Activated naive CD4-positive, alpha-beta T cell treated with Interleukin-2 at 50 U/mL for 16 hours (primary cell): ENCODE data around the gene CNTNAP2.

Experiments used
- DNase-seq: peaks from one replicate; pipeline ENCODE4 v3.0.0-alpha.2; 2020

Gene CNTNAP2

GRCh38 chr7:147999962-148000361 lies 1883.4 kb downstream of the CNTNAP2 start:
- no peak for DNase-seq

- no peak for DNase-seq
Measured at GRCh38 chr7:148011753-148012152, 1895.2 kb downstream of the CNTNAP2 start.

- no peak for DNase-seq
Measured at GRCh38 chr7:148014001-148014400, 1897.4 kb downstream of the CNTNAP2 start.

- no peak for DNase-seq
Measured at GRCh38 chr7:148014541-148014940, 1897.9 kb downstream of the CNTNAP2 start.

GRCh38 chr7:148017126-148017525 lies 1900.5 kb downstream of the CNTNAP2 start:
- no peak for DNase-seq

- no peak for DNase-seq
Measured at GRCh38 chr7:148020679-148021078, 1904.1 kb downstream of the CNTNAP2 start.

GRCh38 chr7:148021507-148022045 lies 1905.0 kb downstream of the CNTNAP2 start:
- DNase-seq: no peak

- no peak for DNase-seq
Measured at GRCh38 chr7:148022832-148023231, 1906.2 kb downstream of the CNTNAP2 start.

- DNase-seq: no peak
Measured at GRCh38 chr7:148026713-148027112, 1910.1 kb downstream of the CNTNAP2 start.

- DNase-seq: no peak
Measured at GRCh38 chr7:148028165-148028564, 1911.6 kb downstream of the CNTNAP2 start.

- DNase-seq: no peak
Measured at GRCh38 chr7:148031019-148031418, 1914.4 kb downstream of the CNTNAP2 start.

GRCh38 chr7:148031811-148032210 lies 1915.2 kb downstream of the CNTNAP2 start:
- DNase-seq: no peak

GRCh38 chr7:148035950-148036349 lies 1919.3 kb downstream of the CNTNAP2 start:
- no peak for DNase-seq

GRCh38 chr7:148037044-148037443 lies 1920.4 kb downstream of the CNTNAP2 start:
- no peak for DNase-seq

GRCh38 chr7:148041156-148041555 lies 1924.6 kb downstream of the CNTNAP2 start:
- no peak for DNase-seq

GRCh38 chr7:148042935-148043631 lies 1926.5 kb downstream of the CNTNAP2 start:
- DNase-seq: no peak

- no peak for DNase-seq
Measured at GRCh38 chr7:148044173-148044572, 1927.6 kb downstream of the CNTNAP2 start.

GRCh38 chr7:148045521-148045920 lies 1928.9 kb downstream of the CNTNAP2 start:
- DNase-seq: no peak

- DNase-seq: no peak
Measured at GRCh38 chr7:148049068-148049467, 1932.5 kb downstream of the CNTNAP2 start.

GRCh38 chr7:148050492-148051158 lies 1934.0 kb downstream of the CNTNAP2 start:
- DNase-seq: no peak

- DNase-seq: no peak
Measured at GRCh38 chr7:148056406-148056805, 1939.8 kb downstream of the CNTNAP2 start.

- DNase-seq: no peak
Measured at GRCh38 chr7:148058092-148058491, 1941.5 kb downstream of the CNTNAP2 start.

- DNase-seq: no peak
Measured at GRCh38 chr7:148058753-148059152, 1942.2 kb downstream of the CNTNAP2 start.

- DNase-seq: no peak
Measured at GRCh38 chr7:148060724-148061123, 1944.1 kb downstream of the CNTNAP2 start.
